Lower leg skin (tissue), 3 donors: ENCODE data around the gene SLC44A4.

Experiments
- CTCF ChIP-seq, 3 donors: fragments of 450-650 bp; IDR thresholded peaks; one replicate each; pipeline ENCODE4 v1.5.1; 2016; ENCODE audit warnings: antibody characterized with exemption in 3 of 3, mild to moderate bottlenecking in 3 of 3, moderate library complexity in 2 of 3
- POLR2A ChIP-seq, 2 donors: fragments of 450-650 bp; IDR thresholded peaks; one replicate each; pipeline ENCODE4 v1.6.1; 2016 to 2017; ENCODE audit warnings: antibody characterized with exemption in 2 of 2, mild to moderate bottlenecking in 1 of 2, moderate library complexity in 1 of 2

- TF ChIP-seq CTCF (IDR thresholded peaks at IDR 0.05) (no peak), POLR2A (IDR thresholded peaks at IDR 0.05) (no peak)
Observed at GRCh38 chr6:31844507-31844906, 34.3 kb downstream of the SLC44A4 start.
